Inflammatory macrophage treated with lipopolysaccharide for 1 hour (primary cell): ENCODE data around the gene SPATS1.
"Not testable (repeated sequence)": the region's sequence is repeated elsewhere in the genome, so short reads cannot be mapped to it uniquely, and the experiment has no call there.

ENCODE experiments used
- DNase-seq, 2 donors: peaks; one replicate each; pipeline ENCODE4 v3.0.0-alpha.2; 2020 to 2022

Gene SPATS1

DNA sequence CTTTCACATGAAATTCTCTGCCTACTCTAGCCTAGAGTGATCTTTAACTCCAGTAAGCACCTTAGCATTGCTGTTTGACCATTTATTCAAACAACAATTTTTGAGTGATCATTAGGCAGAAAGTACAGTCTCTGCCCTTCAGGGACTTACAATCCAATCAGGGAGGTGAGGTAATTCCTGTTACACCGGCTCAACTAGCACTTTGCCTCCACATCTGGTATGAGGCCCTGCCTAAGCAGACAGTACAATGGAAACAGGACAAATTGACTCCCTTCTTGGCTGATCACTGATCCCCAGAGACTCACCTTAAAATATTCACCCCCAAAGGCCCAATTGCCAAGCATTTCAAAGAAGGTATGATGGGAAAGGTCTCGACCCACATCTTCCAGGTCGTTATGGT lies 30.7 kb upstream of the SPATS1 start:
- no peak for DNase-seq

GRCh38 chr6:44312901-44313788 lies 29.3 kb upstream of the SPATS1 start, which contains the start of gene AARS2:
Gene AARS2, minus strand, starts transcription at chr6:44313347. Its CDS starts 24 bp downstream, at chr6:44313323.
- DNase-seq: peak; percentile 81 to 97

DNA sequence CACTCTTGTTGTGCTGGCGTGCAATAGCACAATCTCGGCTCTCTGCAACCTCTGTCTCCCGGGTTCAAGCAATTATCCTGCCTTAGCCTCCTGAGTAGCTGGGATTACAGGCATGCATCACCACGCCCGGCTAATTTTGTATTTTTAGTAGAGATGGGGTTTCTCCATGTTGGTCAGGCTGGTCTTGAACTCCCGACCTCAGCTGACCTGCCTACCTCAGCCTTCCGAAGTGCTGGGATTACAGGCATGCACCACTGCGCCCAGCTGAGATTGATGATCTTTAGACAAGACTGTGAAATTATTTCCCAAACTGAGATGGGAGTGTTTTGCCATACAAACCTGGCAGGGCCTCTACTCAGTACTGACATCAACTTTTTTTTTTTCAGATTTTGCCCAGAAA lies 27.8 kb upstream of the SPATS1 start:
- DNase-seq: not testable (repeated sequence)

DNA sequence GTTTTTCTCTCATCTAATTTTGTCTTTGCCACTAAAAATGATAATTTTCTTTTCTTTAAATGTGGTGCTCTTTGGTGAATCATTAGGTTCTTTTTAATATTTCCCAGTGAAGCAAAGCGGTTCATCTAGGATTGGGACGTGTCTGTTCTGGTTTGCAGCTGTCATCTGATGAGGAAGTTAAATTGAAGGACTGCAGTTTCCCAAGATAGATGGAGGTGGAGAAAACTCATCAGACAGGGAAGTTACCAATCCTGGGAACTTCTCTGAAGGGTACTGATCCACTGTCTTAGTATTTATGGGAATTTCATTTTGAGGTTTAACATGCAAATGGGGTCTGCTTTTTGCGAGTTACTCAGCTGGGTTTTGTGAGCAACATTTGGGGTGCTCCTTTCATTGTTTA lies 26.9 kb upstream of the SPATS1 start:
- DNase-seq: peak; percentile 79 to 95

DNA sequence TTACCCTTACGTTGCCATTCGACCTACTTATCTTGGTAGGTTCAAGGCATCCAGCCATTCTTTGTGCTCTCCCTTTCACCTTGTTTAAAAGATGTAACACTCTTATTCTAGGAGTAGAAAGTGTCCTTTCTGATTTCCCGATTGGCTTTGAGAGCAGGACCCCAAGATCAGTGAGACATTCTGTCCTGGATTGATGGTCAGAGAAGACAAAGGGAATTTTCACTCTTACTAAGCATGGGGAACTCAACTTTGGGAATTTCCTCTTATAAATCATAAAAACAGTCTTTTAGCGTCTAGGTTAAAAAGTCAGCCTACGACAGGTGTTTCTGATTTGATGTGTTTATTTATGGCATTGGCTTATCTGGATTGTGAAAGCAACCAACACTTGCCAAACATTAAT lies 26.5 kb upstream of the SPATS1 start:
- peak; percentile 44 to 61 for DNase-seq

GRCh38 chr6:44316481-44316880 lies 26.0 kb upstream of the SPATS1 start:
- peak; percentile 44 to 75 for DNase-seq

DNA sequence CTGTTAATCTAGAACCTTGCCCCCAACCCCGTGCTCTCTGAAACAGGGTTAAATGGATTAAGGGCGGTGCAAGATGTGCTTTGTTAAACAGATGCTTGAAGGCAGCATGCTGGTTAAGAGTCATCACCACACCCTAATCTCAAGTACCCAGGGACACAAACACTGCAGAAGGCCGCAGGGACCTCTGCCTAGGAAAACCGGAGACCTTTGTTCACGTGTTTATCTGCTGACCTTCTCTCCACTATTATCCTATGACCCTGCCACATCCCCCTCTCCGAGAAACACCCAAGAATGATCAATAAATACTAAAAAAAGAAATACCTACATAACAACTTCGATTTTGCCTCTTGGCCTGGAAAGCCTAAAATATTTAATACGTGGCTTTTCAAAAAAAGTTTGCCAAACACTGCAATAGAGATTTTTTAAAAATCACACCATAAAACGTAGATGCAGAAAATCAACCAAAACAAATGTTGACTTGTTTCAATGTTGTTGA lies 25.3 kb upstream of the SPATS1 start:
- DNase-seq: not testable (repeated sequence)

DNA sequence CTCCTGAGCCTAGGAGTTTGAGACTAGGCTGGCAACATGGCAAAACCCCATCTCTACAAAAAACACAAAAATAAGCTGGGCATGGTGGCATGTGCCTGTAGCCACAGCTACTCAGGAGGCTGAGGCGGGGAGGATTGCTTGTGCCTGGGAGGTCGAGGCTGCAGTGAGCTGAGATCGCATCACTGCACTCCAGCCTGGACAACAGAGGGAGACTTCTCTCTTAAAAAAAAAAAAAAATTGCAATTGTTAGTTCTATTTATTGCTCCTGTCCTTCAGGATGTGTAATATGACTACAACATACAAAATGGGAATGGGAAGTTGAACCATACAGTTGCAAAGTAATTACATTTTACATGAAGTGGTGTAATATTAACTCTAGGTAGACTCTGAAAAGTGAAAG lies 21.2 kb upstream of the SPATS1 start:
- DNase-seq: no peak

DNA sequence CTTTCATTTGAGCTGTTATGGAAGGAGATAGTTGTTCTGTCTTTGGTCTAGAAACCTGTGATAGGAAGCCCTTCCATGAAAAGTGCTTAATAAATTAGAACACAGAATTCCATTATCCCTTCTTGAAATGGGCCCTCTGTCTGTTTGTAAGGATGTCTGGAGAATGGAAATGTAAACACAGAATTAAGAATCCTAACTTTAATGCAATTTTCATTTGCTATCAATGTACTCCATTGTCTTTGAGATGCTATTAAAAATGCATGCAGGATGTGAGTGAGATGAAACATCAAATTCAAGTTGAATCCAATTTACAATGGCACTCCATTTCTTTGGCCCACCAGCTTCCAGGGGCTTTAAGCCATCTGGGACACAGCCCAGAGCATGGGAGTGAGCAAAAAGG lies 15.4 kb upstream of the SPATS1 start:
- no peak for DNase-seq

GRCh38 chr6:44327760-44328159 lies 14.7 kb upstream of the SPATS1 start:
- DNase-seq: no peak

DNA sequence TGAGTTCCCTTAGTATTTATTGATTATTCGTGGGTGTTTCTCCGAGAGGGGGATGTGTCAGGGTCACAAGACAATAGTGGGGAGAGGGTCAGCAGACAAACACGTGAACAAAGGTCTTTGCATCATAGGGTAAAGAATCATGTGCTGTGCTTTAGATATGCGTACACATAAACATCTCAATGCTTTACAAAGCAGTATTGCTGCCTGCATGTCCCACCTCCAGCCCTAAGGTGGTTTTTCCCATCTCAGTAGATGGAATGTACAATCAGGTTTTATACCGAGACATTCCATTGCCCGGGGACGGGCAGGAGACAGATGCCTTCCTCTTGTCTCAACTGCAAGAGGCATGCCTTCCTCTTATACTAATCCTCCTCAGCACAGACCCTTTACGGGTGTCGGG lies 14.2 kb upstream of the SPATS1 start:
- DNase-seq: not testable (repeated sequence)

DNA sequence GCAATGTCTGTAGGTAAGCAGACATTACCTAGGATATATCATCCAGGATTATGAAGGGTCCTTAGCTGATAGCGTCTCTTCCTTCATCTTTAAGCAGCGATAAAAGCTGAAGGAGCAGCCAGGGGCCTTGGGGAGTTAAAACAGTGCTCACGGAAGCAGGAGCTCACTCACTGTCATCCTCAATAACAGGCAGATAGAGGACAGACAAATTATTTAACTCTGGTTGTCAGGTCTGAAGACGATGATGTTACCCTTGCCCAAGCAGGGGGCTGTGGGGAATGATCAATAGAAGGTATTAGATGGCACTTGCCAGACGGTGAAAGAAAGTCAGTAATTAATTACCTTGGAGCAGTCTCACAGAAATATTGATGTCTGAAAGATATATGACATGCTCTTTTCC lies 12.6 kb upstream of the SPATS1 start:
- DNase-seq: no peak

GRCh38 chr6:44332585-44332984 lies 9.9 kb upstream of the SPATS1 start:
- no peak for DNase-seq

DNA sequence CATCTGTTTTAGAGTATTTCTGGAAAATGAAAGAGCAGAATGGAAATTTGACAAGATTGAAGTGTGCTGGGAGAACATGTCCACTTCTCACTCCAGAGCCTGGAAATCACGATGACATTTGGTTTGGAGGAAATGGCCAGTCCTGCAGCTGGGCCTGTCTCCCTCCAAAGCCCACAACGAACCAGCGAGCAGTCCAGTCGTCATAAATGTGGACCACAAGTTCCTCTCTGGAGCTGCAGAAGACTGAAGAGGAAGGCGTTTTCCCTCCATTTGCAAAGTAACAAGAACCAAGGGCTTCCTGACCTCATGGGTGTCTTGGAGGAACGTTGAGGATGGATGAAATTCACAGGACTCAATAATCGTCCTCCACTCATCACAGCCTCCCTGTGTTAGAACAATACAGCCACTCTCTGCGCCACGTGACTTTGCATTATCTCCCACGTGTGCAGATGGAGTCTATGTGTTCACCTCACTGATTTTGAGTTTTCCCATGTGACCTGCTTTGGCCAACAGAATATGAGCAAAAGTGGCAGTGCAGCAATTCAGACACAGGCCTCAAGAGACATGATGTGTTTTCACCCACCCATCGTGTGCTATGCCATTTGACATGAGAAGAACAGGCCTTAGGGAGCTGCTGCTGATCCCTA lies 9.1 kb upstream of the SPATS1 start:
- no peak for DNase-seq

GRCh38 chr6:44333942-44334341 lies 8.5 kb upstream of the SPATS1 start:
- peak; percentile 68 to 77 for DNase-seq

GRCh38 chr6:44335631-44336030 lies 6.8 kb upstream of the SPATS1 start:
- no peak for DNase-seq

- peak; percentile 65 to 91 for DNase-seq
These were observed 4.0 kb upstream of the SPATS1 start for GRCh38 chr6:44338228-44339122.

- DNase-seq: no peak
These were observed 3.1 kb upstream of the SPATS1 start for GRCh38 chr6:44339301-44339700.

GRCh38 chr6:44339763-44340625 lies 2.5 kb upstream of the SPATS1 start:
- DNase-seq: peak in 1 of 2 donors; percentile 58

DNA sequence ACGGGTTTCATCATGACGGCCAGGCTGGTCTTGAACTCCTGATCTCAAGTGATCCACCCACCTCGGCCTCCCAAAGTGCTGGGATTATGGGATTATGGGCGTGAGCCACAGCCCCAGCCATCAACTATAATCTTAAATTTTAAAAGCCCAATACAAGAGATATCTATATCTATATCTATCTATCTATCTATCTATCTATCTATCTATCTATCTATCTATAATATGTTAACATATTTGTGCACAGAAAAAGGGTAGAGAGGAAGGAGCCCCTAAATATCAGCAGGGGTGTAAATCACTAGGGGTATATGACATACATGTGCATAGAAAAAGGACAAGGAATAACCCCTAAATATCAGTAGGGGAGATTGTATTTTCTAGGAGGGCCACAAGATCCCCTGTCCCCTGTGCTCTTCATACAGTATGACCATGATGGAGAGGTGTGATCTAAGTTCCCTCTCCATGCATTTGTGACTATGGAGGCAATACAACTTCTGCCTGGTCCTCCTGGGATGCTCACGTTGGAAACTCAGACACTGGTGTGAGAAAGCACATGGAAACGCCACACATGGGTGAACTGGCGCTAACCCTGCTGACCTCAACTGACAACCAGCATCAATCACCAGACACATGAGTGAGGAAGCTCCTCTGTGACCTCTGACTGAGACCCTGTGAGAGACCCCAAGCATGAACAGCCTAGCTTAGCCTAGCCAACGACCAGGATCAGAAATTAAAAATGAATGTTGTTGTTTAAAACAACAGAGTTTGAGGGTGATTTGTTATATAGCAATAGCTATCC lies 1.2 kb upstream of the SPATS1 start:
- no peak for DNase-seq

DNA sequence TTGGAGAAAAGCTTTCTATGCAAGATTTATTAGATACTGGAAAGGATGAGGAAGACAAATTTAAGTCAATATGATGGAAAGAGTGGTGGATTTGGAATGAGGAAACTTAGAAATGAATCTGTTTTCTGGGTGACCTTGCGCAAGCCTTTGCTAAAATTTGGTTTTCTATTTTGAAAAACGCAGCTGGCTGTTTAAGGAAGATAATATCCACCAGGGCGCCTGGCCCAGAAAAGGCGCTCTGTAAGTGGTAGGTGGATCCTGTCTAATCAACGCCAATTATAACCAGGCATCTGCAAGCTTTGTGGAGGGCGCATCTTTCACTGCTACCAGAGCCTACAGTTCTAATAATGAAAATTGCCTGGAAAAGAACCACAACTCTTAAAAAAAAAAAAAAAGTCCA lies 398 bp upstream of the SPATS1 start:
- DNase-seq: peak in 1 of 2 donors; percentile 39
